Measurements from ENCODE around the gene R3HCC1L. TPM values are rescaled to one million over a fixed set of nuclear protein-coding genes. Genes with fewer than 3 reads are reported as not detected.

Gene R3HCC1L
- 16.7 and 17.1 TPM in 2 replicates for total RNA-seq

GRCh38 chr10:98134431-98135221 lies at the start of gene R3HCC1L:
Gene R3HCC1L, plus strand, starts transcription at chr10:98134657. Its CDS starts 73,458 bp downstream, at chr10:98208115.

GRCh38 chr10:98267894-98268693 lies 133.6 kb downstream of the R3HCC1L start, which contains the start of gene LOXL4:
Gene LOXL4, minus strand, starts transcription at chr10:98268194. Its CDS starts 5,175 bp downstream, at chr10:98263019.

Other genes starting within 250 kb of the R3HCC1L start
- under 0.01 TPM in 1 of 2 replicates, not detected in the other for gene CRTAC1, start 104.0 kb upstream of the R3HCC1L start, total RNA-seq
- gene LOXL4, start 133.5 kb downstream of the R3HCC1L start, total RNA-seq, result 9.9 and 13.3 TPM in 2 replicates